Testis (tissue), 2 donors: ENCODE data around the gene LENEP.

Source experiments
- CTCF ChIP-seq, 3 experiments: fragments of 450-650 bp in 2 of 3; fragments of 200-600 bp in 1 of 3; sonication (generic) in 1 of 3; IDR thresholded peaks; one replicate each; pipeline ENCODE4 v1.5.1; 2016 to 2019; ENCODE audit warnings: antibody characterized with exemption in 3 of 3, mild to moderate bottlenecking in 2 of 3, moderate library complexity in 1 of 3
- POLR2A ChIP-seq: fragments of 450-650 bp; IDR thresholded peaks from one replicate; pipeline ENCODE4 v1.6.1; 2017; ENCODE audit warnings: antibody characterized with exemption, mild to moderate bottlenecking, moderate library complexity

- TF ChIP-seq CTCF (IDR thresholded peaks at IDR 0.05) (peak; percentile 61 to 70 (median 63)), POLR2A (peak; percentile 38)
These were observed 31.9 kb upstream of the LENEP start, which contains the start of gene PYGO2 for GRCh38 chr1:154961207-154962155.
